ENCODE measurements around the gene TOX3. TPM values are rescaled to one million over a fixed set of nuclear protein-coding genes. Genes with fewer than 3 reads are reported as not detected.

Gene TOX3
- total and polyA plus RNA-seq, 10 of the 15 experiments (the other 5 are each of a cell fraction or from before 2014, with no cell fraction given) = not detected

- Histone ChIP-seq H3K4me1 (ENCODE audit: control insufficient read depth, insufficient read depth, low read length) (no peaks in the 10 kb centered on the region), H2AFZ (ENCODE audit: control insufficient read depth, low read depth, low read length) (no peak overlapping the region), H3K9ac (ENCODE audit: control insufficient read depth, insufficient read depth, low read length) (no peak overlapping the region), H3K4me2 (ENCODE audit: control insufficient read depth, insufficient read depth) (no peak overlapping the region), H4K20me1 (ENCODE audit: control insufficient read depth, insufficient read depth) (no peaks in the 10 kb centered on the region), H3K27ac (ENCODE audit: control insufficient read depth, insufficient read depth) (no peak overlapping the region), H3K4me3 (no peak overlapping the region), H3K36me3 (ENCODE audit: control insufficient read depth in 2 of 2, insufficient read depth in 2 of 2, low read length in 1 of 2) (no peaks in the 10 kb centered on the region), H3K27me3 (replicated peaks in 1 of 2; ENCODE audit: control insufficient read depth in 2 of 2, insufficient read depth in 2 of 2, low read length in 1 of 2) (no peaks in the 10 kb centered on the region), H3K9me3 (replicated peaks; ENCODE audit: control insufficient read depth, insufficient read depth, low read length) (no peaks in the 10 kb centered on the region), H3K79me2 (ENCODE audit: control insufficient read depth, insufficient read depth, low read length) (no peaks in the 10 kb centered on the region)
- SMC1A ChIA-PET (ENCODE audit: uncharacterized antibody, unreplicated experiment) = no interaction called here
- POLR2A ChIA-PET = no interaction called here
- DNase-seq (ENCODE audit: low read depth, low spot score) (no peak), FAIRE-seq (no peak), ATAC-seq (no peak)
- CTCF ChIA-PET = no interaction called here
- TF ChIP-seq NBN (IDR thresholded peaks at IDR 0.05) = no peak
- no peak for TF ChIP-seq NR2C1 (IDR thresholded peaks at IDR 0.05)
- TF ChIP-seq RBBP5 (conservative IDR thresholded peaks at IDR 0.05) = no peak
- TF ChIP-seq NFIC (IDR thresholded peaks at IDR 0.05; ENCODE audit: low read depth, low read length) = no peak
- no peak for TF ChIP-seq SIN3A (IDR thresholded peaks at IDR 0.05; ENCODE audit: low read depth, low read length)
- no peak for TF ChIP-seq ESRRA (IDR thresholded peaks at IDR 0.05; ENCODE audit: low read length)
- no peak for TF ChIP-seq E2F4 (IDR thresholded peaks at IDR 0.05; ENCODE audit: low read depth, low read length)
- no peak for TF ChIP-seq ZBTB33 (IDR thresholded peaks at IDR 0.05)
- no peak for TF ChIP-seq ATF3 (IDR thresholded peaks at IDR 0.05; ENCODE audit: borderline replicate concordance, extremely low read depth, low read depth, low read length)
- no peak for TF ChIP-seq IRF4 (IDR thresholded peaks at IDR 0.05; ENCODE audit: low read depth, low read length)
- TF ChIP-seq ZZZ3 (IDR thresholded peaks at IDR 0.05; ENCODE audit: control insufficient read depth, insufficient read length, low read depth) = no peak
- no peak for TF ChIP-seq HDAC6 (IDR thresholded peaks at IDR 0.05; ENCODE audit: unreplicated experiment)
- no peak for TF ChIP-seq NRF1 (conservative IDR thresholded peaks at IDR 0.05; ENCODE audit: low read depth, low read length)
- TF ChIP-seq CBX3 (IDR thresholded peaks at IDR 0.05; ENCODE audit: borderline replicate concordance, low read depth) = no peak
- TF ChIP-seq E2F8 (IDR thresholded peaks at IDR 0.05; ENCODE audit: low read depth, partially characterized antibody) = no peak
- no peak for TF ChIP-seq CBFB (IDR thresholded peaks at IDR 0.05; ENCODE audit: low read depth)
- BruUV-seq (replicated peaks) = no TSS peak
- RAD21 ChIA-PET (ENCODE audit: unreplicated experiment) = no interaction called here
- in situ Hi-C loops (cut with MboI) (no loop called here), intact Hi-C loops (cut with micrococcal nuclease; ENCODE audit: unreplicated experiment) (no loop called here)
- WGBS (ENCODE audit: insufficient coverage, insufficient replicate concordance, low lambda C conversion rate, missing lambda C conversion rate) = 14% methylated on average over 4 of the region's 4 CpGs
These were observed 72.3 kb downstream of the TOX3 start for GRCh38 chr16:52474679-52475078.
